ENCODE results near the gene ZNF365. TPM values are rescaled to one million over a fixed set of nuclear protein-coding genes. Genes with fewer than 3 reads are reported as not detected.
"Not testable (repeated sequence)": the region's sequence is repeated elsewhere in the genome, so short reads cannot be mapped to it uniquely, and the experiment has no call there.

The ZNF365 gene
- total and polyA plus RNA-seq, 2 of the 8 experiments (the other 6 are each of a cell fraction or from before 2014, with no cell fraction given), result 0.41 to 0.43 TPM

DNA sequence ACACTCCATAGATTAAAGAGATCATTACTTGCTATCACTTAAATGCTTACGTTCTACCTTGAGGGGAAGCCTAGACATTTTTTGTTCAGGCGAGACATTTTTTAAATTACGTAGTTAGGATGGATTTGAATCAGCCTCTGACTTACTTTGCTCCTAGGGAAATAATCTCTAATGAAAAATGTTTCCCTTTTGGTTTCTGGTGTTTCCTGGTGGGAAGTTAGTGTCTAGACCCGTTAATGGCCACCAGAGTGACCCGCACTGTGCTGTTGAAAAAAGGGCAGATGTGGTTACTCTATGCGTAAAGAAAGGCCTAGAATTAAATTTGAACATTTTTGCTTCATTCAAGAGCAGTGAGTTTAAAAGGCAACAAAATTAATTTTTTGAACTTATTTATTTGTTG lies 3.8 kb downstream of the ZNF365 start (continued):
- TF ChIP-seq, protein P1, sequence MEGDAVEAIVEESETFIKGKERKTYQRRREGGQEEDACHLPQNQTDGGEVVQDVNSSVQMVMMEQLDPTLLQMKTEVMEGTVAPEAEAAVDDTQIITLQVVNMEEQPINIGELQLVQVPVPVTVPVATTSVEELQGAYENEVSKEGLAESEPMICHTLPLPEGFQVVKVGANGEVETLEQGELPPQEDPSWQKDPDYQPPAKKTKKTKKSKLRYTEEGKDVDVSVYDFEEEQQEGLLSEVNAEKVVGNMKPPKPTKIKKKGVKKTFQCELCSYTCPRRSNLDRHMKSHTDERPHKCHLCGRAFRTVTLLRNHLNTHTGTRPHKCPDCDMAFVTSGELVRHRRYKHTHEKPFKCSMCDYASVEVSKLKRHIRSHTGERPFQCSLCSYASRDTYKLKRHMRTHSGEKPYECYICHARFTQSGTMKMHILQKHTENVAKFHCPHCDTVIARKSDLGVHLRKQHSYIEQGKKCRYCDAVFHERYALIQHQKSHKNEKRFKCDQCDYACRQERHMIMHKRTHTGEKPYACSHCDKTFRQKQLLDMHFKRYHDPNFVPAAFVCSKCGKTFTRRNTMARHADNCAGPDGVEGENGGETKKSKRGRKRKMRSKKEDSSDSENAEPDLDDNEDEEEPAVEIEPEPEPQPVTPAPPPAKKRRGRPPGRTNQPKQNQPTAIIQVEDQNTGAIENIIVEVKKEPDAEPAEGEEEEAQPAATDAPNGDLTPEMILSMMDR (IDR thresholded peaks at IDR 0.05; ENCODE audit: control extremely low read depth in 1 of 3, insufficient read depth in 1 of 3, low read depth in 1 of 3, low read length in 3 of 3), result no peak

DNA sequence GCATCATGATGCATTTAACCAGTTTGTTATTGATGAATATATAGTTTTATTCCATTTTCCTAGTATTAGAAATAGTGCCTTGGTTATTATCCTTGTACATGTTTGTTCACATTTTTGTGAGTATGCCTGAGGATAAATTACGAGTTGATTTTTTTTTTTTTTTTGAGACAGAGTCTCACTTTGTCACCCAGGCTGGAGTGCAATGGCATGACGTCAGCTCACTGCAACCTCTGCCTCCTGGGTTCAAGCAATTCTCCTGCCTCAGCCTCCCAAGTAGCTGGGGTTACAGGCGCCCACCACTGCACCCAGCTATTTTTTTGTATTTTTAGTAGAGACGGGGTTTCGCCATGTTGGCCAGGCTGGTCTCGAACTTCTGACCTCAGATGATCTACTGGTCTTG lies 4.7 kb downstream of the ZNF365 start:
- H2BK12ac ChIP-seq (ENCODE audit: low read depth, low read length); H4K91ac ChIP-seq (replicated peaks; ENCODE audit: insufficient read length, low read length); H2AFZ ChIP-seq (ENCODE audit: low read length); H3K14ac ChIP-seq (ENCODE audit: insufficient read length); DNase-seq (ENCODE audit: low read depth in 1 of 2, low spot score in 2 of 2); H3K36me3 ChIP-seq (ENCODE audit: control insufficient read depth in 2 of 4, insufficient read depth in 4 of 4, low read length in 3 of 4); H3K79me2 ChIP-seq (ENCODE audit: control insufficient read depth in 1 of 2, insufficient read depth in 2 of 2, low read length in 2 of 2); FAIRE-seq; H2BK15ac ChIP-seq (ENCODE audit: low read length); POLR2A ChIA-PET (ENCODE audit: partially characterized antibody); H4K5ac ChIP-seq (ENCODE audit: insufficient read length, low read depth, low read length); H2BK5ac ChIP-seq (ENCODE audit: low read depth, low read length); H4K20me1 ChIP-seq (replicated peaks in 1 of 2; ENCODE audit: control insufficient read depth in 1 of 2, insufficient read depth in 2 of 2, low read length in 2 of 2); CTCF ChIA-PET (ENCODE audit: partially characterized antibody); H3K18ac ChIP-seq (ENCODE audit: extremely low read depth, low read length); H3K23ac ChIP-seq (ENCODE audit: insufficient read length); H2AK5ac ChIP-seq (ENCODE audit: low read depth, low read length); H2BK20ac ChIP-seq (ENCODE audit: low read length); H3K4ac ChIP-seq (replicated peaks; ENCODE audit: insufficient read length, low read depth, low read length); H4K8ac ChIP-seq (ENCODE audit: extremely low read depth, insufficient read depth, low read length); H3K9ac ChIP-seq (replicated peaks in 1 of 4; ENCODE audit: extremely low read depth in 1 of 4, low read depth in 3 of 4, low read length in 3 of 4); H3K27ac ChIP-seq (ENCODE audit: low read depth, low read length); H2BK120ac ChIP-seq (replicated peaks; ENCODE audit: low read depth, low read length); H3K4me2 ChIP-seq (ENCODE audit: insufficient read depth in 1 of 2, low read depth in 2 of 2, low read length in 2 of 2); H3K79me1 ChIP-seq (ENCODE audit: low read depth, low read length); H3K23me2 ChIP-seq (ENCODE audit: low read depth, low read length); H3K9me3 ChIP-seq (ENCODE audit: insufficient read depth in 2 of 2, low read depth in 1 of 2, low read length in 1 of 2); H3K4me3 ChIP-seq (ENCODE audit: extremely low read depth in 1 of 4, insufficient read depth in 2 of 4, low read depth in 3 of 4, low read length in 4 of 4); H3K56ac ChIP-seq (replicated peaks; ENCODE audit: insufficient read length, low read depth, low read length); H3K4me1 ChIP-seq (replicated peaks in 1 of 4; ENCODE audit: control insufficient read depth in 3 of 4, insufficient read depth in 4 of 4, low read length in 3 of 4): not testable (repeated sequence)
- WGBS, 2 experiments (ENCODE audit: extremely low coverage in 1 of 2, insufficient coverage in 1 of 2, insufficient read length in 1 of 2, insufficient replicate concordance in 2 of 2, low coverage in 1 of 2, low lambda C conversion rate in 2 of 2, missing lambda C conversion rate in 1 of 2), result 95% methylated on average over 5 of the region's 6 CpGs; no CpG with 5 or more reads in 1 of the 2 experiments
- peaks cover 1 to 10% (median 10%) of the 10 kb centered on the region in 4 experiments; a peak in 6 of 7 replicates for H3K27me3 ChIP-seq (replicated peaks in 1 of 4; ENCODE audit: control insufficient read depth in 3 of 4, extremely low read depth in 1 of 4, insufficient read depth in 3 of 4, low read length in 3 of 4)

Measured in H1 (cell line).